PC-9 (cell line): ENCODE data around the gene BMP8A. TPM values are rescaled to one million over a fixed set of nuclear protein-coding genes. Genes with fewer than 3 reads are reported as not detected.

Experiments
- BruUV-seq: library from RNA; stranded (reverse); fragments of 400-500 nt; replicated peaks from 2 replicates; lab custom pipeline; 2021; lab: Mats Ljungman, UMichigan
- CTCF ChIA-PET: fragments of 300-600 bp; sonication (Branson Sonifier 250); formaldehyde crosslinking; loops from one replicate; lab custom pipeline; 2022; ENCODE audit warnings: antibody characterized with exemption; lab: Charles Lee
- POLR2A ChIA-PET: fragments of 300-600 bp; sonication (Branson Sonifier 250); formaldehyde crosslinking; loops from one replicate; lab custom pipeline; 2022; ENCODE audit warnings: antibody characterized with exemption; ENCODE audit not compliant: unreplicated experiment; lab: Charles Lee
- DNase-seq, 2 experiments: peaks; one replicate each; pipeline versions ENCODE4 v3.0.0 to v3.0.0-alpha.2; 2015 to 2022; ENCODE audit warnings: mixed read lengths in 1 of 2
- H2AFZ ChIP-seq: fragments of 200-600 bp; sonication (generic); 2 replicates; pipeline ENCODE4 v1.8.1; 2017; ENCODE audit warnings: antibody characterized with exemption
- H3F3A ChIP-seq: fragments of 200-600 bp; sonication (generic); 2 replicates; pipeline ENCODE4 v1.8.1; 2017; ENCODE audit warnings: antibody characterized with exemption, mild to moderate bottlenecking, low read depth; ENCODE audit not compliant: insufficient read depth
- H3K27ac ChIP-seq: fragments of 200-600 bp; sonication (generic); 2 replicates; pipeline ENCODE4 v1.6.1; 2016; ENCODE audit warnings: mixed run types
- H3K27me3 ChIP-seq: fragments of 200-600 bp; sonication (generic); 2 replicates; pipeline ENCODE4 v1.6.1; 2016; ENCODE audit warnings: low read depth, mixed run types; ENCODE audit not compliant: insufficient read depth
- H3K36me3 ChIP-seq: fragments of 200-600 bp; sonication (generic); 2 replicates; pipeline ENCODE4 v1.6.1; 2016; ENCODE audit warnings: low read depth, mixed run types
- H3K4me1 ChIP-seq: fragments of 200-600 bp; sonication (generic); replicated peaks from 2 replicates; pipeline ENCODE4 v1.6.1; 2016; ENCODE audit warnings: mixed run types; ENCODE audit not compliant: insufficient read depth
- H3K4me2 ChIP-seq: fragments of 200-600 bp; sonication (generic); 2 replicates; pipeline ENCODE4 v1.6.1; 2017; ENCODE audit warnings: mixed run types
- H3K4me3 ChIP-seq: fragments of 200-600 bp; sonication (generic); 2 replicates; pipeline ENCODE4 v1.6.1; 2016; ENCODE audit warnings: mixed run types
- H3K79me2 ChIP-seq: fragments of 200-600 bp; sonication (generic); 2 replicates; pipeline ENCODE4 v1.6.1; 2017; ENCODE audit warnings: low read depth, mixed run types
- H3K9me2 ChIP-seq: fragments of 200-600 bp; sonication (generic); 2 replicates; pipeline ENCODE4 v1.8.1; 2017; ENCODE audit warnings: mild to moderate bottlenecking; ENCODE audit not compliant: insufficient read depth
- H3K9me3 ChIP-seq: fragments of 200-600 bp; sonication (generic); 2 replicates; pipeline ENCODE4 v1.8.1; 2016; ENCODE audit warnings: low read depth; ENCODE audit not compliant: insufficient read depth
- H4K20me1 ChIP-seq: fragments of 200-600 bp; sonication (generic); 2 replicates; pipeline ENCODE4 v1.8.1; 2017; ENCODE audit not compliant: insufficient read depth
- CTCF ChIP-seq: fragments of 200-600 bp; sonication (generic); conservative IDR thresholded peaks from 2 replicates; pipeline ENCODE4 v1.6.1; 2017; ENCODE audit warnings: mixed run types, antibody characterized with exemption, mild to moderate bottlenecking, moderate library complexity
- EZH2 ChIP-seq: fragments of 200-600 bp; sonication (generic); IDR thresholded peaks from 2 replicates; pipeline ENCODE4 v1.8.0; 2017; ENCODE audit warnings: antibody characterized with exemption, low read depth
- intact Hi-C: fragments of 100-400 bp; cut with micrococcal nuclease; formaldehyde crosslinking; loops from one replicate; pipeline ENCODE4 v1.10.0; 2022; ENCODE audit not compliant: unreplicated experiment
- total RNA-seq: library from RNA; stranded (reverse); gene quantifications from 2 replicates; pipeline ENCODE4 v1.2.3, GENCODE V29; 2021

Gene BMP8A
- total RNA-seq, 1 experiment from 2014 or later, result 0.31 TPM

- Histone ChIP-seq H3K79me2 (no peaks in the 10 kb centered on the region), H3K9me2 (no peaks in the 10 kb centered on the region), H3K4me3 (no peak overlapping the region), H3K27ac (no peak overlapping the region), H3K4me1 (no peaks in the 10 kb centered on the region), H2AFZ (no peak overlapping the region), H3K9me3 (no peaks in the 10 kb centered on the region), H3K27me3 (no peaks in the 10 kb centered on the region), H3F3A (no peaks in the 10 kb centered on the region), H4K20me1 (no peaks in the 10 kb centered on the region), H3K36me3 (no peaks in the 10 kb centered on the region), H3K4me2 (no peak overlapping the region)
- intact Hi-C loops, result no loop called here
- POLR2A ChIA-PET, result no interaction called here
- CTCF ChIA-PET, result no interaction called here
- DNase-seq, result no peak
- BruUV-seq, result no TSS peak
- TF ChIP-seq EZH2, result no peak
- no peak for TF ChIP-seq CTCF
These were observed 32.7 kb downstream of the BMP8A start for GRCh38 chr1:39524171-39524570.

- intact Hi-C loops, result no loop called here
- Histone ChIP-seq H3K4me3 (no peak overlapping the region), H4K20me1 (no peaks in the 10 kb centered on the region), H3K27me3 (no peaks in the 10 kb centered on the region), H3K4me1 (no peaks in the 10 kb centered on the region), H3K4me2 (no peak overlapping the region), H3F3A (no peaks in the 10 kb centered on the region), H3K36me3 (no peaks in the 10 kb centered on the region), H3K27ac (no peak overlapping the region), H3K9me3 (no peaks in the 10 kb centered on the region), H2AFZ (no peak overlapping the region), H3K9me2 (no peaks in the 10 kb centered on the region), H3K79me2 (no peaks in the 10 kb centered on the region)
- DNase-seq, result no peak
- ChIA-PET CTCF (no interaction called here), POLR2A (no interaction called here)
- no peak for TF ChIP-seq EZH2
- TF ChIP-seq CTCF, result no peak
- BruUV-seq, result no TSS peak
These were observed 33.3 kb downstream of the BMP8A start for GRCh38 chr1:39524591-39525365.

GRCh38 chr1:39525366-39526165, 34.1 kb downstream of the BMP8A start:
- BruUV-seq, result no TSS peak
- Histone ChIP-seq H3K4me2 (no peak overlapping the region), H3K9me3 (no peaks in the 10 kb centered on the region), H3F3A (no peaks in the 10 kb centered on the region), H3K9me2 (no peaks in the 10 kb centered on the region), H4K20me1 (no peaks in the 10 kb centered on the region), H3K27me3 (no peaks in the 10 kb centered on the region), H2AFZ (no peak overlapping the region), H3K27ac (no peak overlapping the region), H3K36me3 (no peaks in the 10 kb centered on the region), H3K79me2 (no peaks in the 10 kb centered on the region), H3K4me3 (no peak overlapping the region), H3K4me1 (no peaks in the 10 kb centered on the region)
- intact Hi-C loops, result no loop called here
- POLR2A ChIA-PET, result interaction anchor here (0.6 kb wide), 1 partner anchor 70 kb away, joined by 8 read pairs; no protein-coding TSS in a partner anchor
- CTCF ChIA-PET, result no interaction called here
- no peak for TF ChIP-seq EZH2
- no peak for TF ChIP-seq CTCF
- no peak for DNase-seq
